Choroid plexus epithelial cell (primary cell): Measurements from ENCODE around the gene SH3BP2.
A peak's percentile ranks its signal among the peaks of the same experiment; 100 is the strongest.
"Not testable (repeated sequence)": the region's sequence is repeated elsewhere in the genome, so short reads cannot be mapped to it uniquely, and the experiment has no call there.

Experiments used
- DNase-seq: peaks from one replicate; pipeline ENCODE4 v3.0.0-alpha.2; 2010; ENCODE audit warnings: low read depth
- H3K4me3 ChIP-seq: 2 replicates; pipeline ENCODE4 v1.5.1; 2011; ENCODE audit warnings: low read depth, mild to moderate bottlenecking, control low read depth, low read length, moderate library complexity
- TF ChIP-seq, protein P1 (sequence below): conservative IDR thresholded peaks from 2 replicates; pipeline ENCODE4 v1.5.1; 2011; ENCODE audit warnings: low read depth, mild to moderate bottlenecking, control low read depth, inconsistent platforms, low read length, moderate library complexity

Gene SH3BP2

DNA sequence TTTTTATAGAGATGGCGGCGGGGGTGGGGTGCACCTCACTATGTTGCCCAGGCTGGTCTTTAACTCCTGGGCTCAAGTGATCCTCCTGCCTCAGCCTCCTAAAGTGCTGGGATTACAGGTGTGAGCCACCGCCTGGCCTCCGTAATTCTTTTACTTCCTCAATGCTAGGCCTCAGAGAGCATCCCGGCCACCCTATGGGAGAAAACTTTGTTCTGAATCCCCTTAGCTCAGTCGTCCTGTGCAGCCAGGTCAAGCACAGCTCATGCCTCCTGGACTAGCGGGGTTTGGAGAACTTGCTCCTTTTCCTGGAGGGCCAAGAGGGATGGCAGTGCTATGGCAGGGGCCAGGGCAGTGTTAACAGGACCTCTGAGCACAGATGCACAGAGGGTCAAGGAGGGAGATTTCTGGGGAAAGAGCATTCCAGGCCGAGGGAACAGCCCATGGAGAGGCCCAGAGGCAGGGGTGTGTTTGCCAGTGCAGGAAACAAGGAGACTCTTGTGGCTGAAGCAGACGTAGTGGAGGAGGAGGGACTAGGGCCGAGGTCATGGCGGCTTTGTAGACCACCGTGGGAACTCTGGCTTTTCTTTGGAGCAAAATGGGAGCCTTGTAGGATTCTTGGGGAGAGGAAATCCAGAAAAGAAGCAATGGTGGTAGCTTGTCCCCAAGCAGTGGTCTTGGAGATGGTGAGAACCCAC is 26.9 kb upstream of the SH3BP2 start:
- TF ChIP-seq, protein P1, sequence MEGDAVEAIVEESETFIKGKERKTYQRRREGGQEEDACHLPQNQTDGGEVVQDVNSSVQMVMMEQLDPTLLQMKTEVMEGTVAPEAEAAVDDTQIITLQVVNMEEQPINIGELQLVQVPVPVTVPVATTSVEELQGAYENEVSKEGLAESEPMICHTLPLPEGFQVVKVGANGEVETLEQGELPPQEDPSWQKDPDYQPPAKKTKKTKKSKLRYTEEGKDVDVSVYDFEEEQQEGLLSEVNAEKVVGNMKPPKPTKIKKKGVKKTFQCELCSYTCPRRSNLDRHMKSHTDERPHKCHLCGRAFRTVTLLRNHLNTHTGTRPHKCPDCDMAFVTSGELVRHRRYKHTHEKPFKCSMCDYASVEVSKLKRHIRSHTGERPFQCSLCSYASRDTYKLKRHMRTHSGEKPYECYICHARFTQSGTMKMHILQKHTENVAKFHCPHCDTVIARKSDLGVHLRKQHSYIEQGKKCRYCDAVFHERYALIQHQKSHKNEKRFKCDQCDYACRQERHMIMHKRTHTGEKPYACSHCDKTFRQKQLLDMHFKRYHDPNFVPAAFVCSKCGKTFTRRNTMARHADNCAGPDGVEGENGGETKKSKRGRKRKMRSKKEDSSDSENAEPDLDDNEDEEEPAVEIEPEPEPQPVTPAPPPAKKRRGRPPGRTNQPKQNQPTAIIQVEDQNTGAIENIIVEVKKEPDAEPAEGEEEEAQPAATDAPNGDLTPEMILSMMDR = no peak
- H3K4me3 ChIP-seq = no peak overlapping the region
- DNase-seq = no peak

DNA sequence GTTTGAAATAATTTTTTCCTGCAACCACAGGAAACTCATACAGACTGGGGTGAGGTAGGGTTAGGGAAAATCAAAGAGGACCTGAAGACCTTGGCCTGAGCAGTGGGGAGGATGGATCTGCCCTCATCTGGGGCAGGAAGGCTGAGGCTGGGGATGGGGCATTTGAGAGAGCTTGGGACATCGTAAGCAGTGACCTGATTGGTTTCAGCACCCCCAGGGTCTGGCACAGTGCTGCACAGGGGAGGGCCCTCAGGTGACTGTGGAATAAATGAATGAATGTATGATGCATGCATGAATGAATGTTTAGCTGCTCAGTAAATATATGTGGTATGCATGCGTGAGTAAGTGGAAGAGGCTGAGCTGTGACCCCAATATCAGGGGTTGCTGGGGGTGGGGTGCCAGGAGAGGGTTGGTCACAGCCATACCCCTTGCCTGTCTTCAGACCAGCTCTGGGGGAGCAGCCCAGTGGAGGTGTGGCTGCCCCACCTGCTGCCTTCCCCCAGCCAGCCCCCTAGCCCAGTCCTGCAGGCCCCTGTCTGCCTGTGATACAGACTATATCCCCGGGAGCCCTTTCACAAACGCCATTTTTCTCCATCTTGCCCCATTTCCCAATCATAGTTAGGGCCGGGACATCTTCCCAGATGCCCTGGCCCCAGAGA is 25.7 kb upstream of the SH3BP2 start:
- DNase-seq = no peak
- TF ChIP-seq, protein P1 = no peak

DNA sequence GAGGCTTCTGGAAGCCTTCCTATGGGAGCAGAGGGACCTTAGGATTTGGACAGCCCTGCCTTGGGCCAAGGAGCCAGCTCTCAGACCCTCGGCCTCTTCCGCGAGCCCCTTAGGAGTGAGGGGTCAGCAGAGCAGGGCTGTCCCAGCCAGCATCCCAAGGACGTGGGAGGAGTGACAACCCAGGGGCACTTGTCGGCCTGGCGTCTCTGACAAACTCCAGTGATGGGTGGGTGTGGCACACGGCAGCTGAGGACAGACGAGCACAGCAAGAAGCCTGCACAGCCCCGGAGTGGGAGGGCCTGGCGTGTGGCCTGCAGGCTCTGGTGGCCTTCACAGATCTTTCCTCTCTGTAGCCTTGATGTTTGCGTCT is 25.2 kb upstream of the SH3BP2 start:
- no peak for DNase-seq
- H3K4me3 ChIP-seq = no peak overlapping the region
- TF ChIP-seq, protein P1 = no peak

More for the DNA sequence above, 25.7 kb upstream of the SH3BP2 start:
- H3K4me3 ChIP-seq = no peak overlapping the region

DNA sequence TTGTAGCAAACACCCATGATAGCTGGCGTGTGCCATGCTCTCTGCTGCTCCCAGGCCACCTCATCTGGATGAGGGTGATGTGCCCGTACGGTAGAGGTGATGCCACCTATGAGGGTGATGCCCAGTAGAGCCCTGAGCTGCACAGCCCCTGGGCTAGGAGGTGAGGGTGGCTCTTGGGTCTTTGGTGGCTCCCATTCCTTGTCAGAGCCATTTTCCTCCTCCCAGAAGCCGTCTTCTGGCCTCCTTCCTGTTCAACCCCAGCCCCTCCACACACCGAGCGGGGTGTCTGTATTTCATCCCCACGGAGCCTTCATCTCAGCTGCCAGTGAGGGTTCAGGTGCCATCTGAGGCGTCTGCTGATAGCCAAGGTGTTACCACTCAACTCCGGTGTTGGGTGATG is 24.8 kb upstream of the SH3BP2 start:
- no peak overlapping the region for H3K4me3 ChIP-seq
- no peak for DNase-seq
- TF ChIP-seq, protein P1 = no peak

DNA sequence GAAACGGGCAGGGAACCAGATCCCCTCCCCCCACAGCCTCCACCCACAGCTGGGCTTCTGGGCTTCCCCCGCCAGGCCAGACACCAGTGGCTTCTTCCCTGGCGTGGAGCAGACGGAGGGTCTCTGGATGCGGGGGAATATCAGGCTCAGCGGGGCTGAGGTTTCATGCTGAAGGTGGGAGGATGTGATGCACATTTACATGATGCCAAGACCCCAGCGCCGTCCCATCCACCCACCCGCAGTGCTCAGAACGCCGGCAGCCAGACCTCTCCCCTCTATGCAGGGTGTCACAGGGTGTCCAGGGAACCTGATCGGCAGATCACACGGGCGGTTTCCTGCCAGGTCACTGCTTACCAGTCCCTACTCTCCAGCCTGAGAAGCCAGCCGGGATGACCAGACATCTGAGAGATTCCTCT is 24.0 kb upstream of the SH3BP2 start:
- H3K4me3 ChIP-seq = peak overlapping the region; percentile 36
- TF ChIP-seq, protein P1 = no peak
- peak; percentile 30 for DNase-seq

DNA sequence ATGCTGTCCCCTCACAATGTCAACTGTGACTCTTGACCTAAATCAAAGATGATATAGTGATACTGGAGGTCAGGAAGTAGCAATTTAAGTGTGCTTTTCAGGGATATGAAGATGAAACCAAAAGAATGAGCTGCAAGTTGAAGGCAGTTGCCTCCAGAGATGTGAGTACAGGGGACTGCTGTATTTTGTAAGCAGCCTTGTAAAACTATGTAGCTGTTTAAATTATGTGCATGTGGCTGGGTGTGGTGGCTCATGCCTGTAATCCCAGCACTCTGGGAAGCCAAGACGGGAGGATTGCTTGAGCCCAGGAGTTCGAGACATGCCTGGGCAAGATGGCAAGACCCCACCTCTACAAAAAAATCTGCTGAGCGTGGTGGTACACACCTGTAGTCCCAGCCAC is 21.6 kb upstream of the SH3BP2 start:
- TF ChIP-seq, protein P1 = no peak
- no peak for DNase-seq
- no peak overlapping the region for H3K4me3 ChIP-seq

DNA sequence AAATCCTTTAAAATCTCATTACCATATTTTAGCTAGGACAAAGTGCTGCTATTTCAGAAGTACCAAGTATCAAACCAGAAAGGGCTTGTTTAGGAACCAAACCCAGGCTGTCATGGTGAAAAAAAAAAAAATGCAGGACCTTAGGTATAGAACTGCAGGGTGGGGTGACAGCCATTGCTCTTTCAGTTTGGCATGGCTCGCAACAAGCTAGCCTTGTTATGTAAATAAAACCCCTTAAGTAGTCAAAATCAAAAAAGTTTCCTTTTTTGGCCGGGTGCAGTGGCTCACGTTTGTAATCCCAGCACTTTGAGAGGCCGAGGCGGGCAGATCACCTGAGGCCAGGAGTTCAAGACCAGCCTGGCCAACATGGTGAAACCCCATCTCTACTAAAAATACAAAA is 12.2 kb upstream of the SH3BP2 start:
- DNase-seq, H3K4me3 ChIP-seq: not testable (repeated sequence)
